DMS114 treated with DMSO at 0.1 percent for 48 hours (cell line): ENCODE data around the gene ANKRD11.

Experiments
- DNase-seq: peaks from one replicate; lab custom pipeline; 2025; ENCODE audit not compliant: unreplicated experiment; lab: John Stamatoyannopoulos, UW

The ANKRD11 gene

GRCh38 chr16:89507214-89507833 is 17.0 kb upstream of the ANKRD11 start:
- no peak for DNase-seq

GRCh38 chr16:89506791-89507191 is 16.4 kb upstream of the ANKRD11 start:
- DNase-seq = no peak

GRCh38 chr16:89506113-89506504 is 15.7 kb upstream of the ANKRD11 start:
- no peak for DNase-seq

GRCh38 chr16:89505204-89506112 is 15.1 kb upstream of the ANKRD11 start:
- no peak for DNase-seq

GRCh38 chr16:89504091-89504490 is 13.7 kb upstream of the ANKRD11 start:
- no peak for DNase-seq

GRCh38 chr16:89502081-89502843 is 11.9 kb upstream of the ANKRD11 start:
- DNase-seq = no peak

- DNase-seq = no peak
These were observed 9.4 kb upstream of the ANKRD11 start for GRCh38 chr16:89499767-89500166.

GRCh38 chr16:89498839-89499238 is 8.5 kb upstream of the ANKRD11 start:
- DNase-seq = no peak

- DNase-seq = no peak
These were observed 4.8 kb upstream of the ANKRD11 start for GRCh38 chr16:89495121-89495520.

GRCh38 chr16:89493776-89494175 is 3.4 kb upstream of the ANKRD11 start:
- no peak for DNase-seq

GRCh38 chr16:89491974-89492687 is 1.8 kb upstream of the ANKRD11 start:
- DNase-seq = no peak

- peak; percentile 49 for DNase-seq
These were observed 993 bp upstream of the ANKRD11 start for GRCh38 chr16:89491238-89491869.

GRCh38 chr16:89489898-89490438 is 393 bp downstream of the ANKRD11 start:
- DNase-seq = no peak

- DNase-seq = peak; percentile 80
These were observed 1.1 kb downstream of the ANKRD11 start for GRCh38 chr16:89489040-89489897.

- no peak for DNase-seq
These were observed 4.6 kb downstream of the ANKRD11 start for GRCh38 chr16:89485701-89486246.

- DNase-seq = no peak
These were observed 5.3 kb downstream of the ANKRD11 start for GRCh38 chr16:89484923-89485679.

- no peak for DNase-seq
These were observed 6.3 kb downstream of the ANKRD11 start for GRCh38 chr16:89484041-89484501.

GRCh38 chr16:89482817-89483205 is 7.5 kb downstream of the ANKRD11 start:
- no peak for DNase-seq
